ENCODE results near the gene SEL1L.
"Not testable (repeated sequence)": the region's sequence is repeated elsewhere in the genome, so short reads cannot be mapped to it uniquely, and the experiment has no call there.

The SEL1L gene

DNA sequence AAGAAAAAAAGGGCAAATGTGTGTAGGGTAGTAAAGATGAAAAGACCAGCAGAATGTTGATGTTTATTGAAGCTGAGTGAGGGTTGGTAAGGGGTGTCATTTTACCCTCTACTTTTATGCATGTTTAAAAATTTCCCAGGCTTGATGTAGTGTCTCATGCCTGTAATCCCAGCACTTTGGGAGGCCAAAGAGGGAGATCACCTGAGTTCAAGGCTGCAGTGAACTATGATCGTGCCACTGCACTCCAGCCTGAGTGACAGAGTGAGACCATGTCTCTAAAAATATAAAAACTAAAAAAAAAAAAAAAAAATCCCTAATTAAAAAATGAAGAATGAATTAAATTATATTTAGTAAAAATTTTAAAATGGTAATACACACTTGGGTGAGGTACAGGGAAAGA, 8.5 kb downstream of the SEL1L start:
- DNase-seq (ENCODE audit: low spot score): no peak

DNA sequence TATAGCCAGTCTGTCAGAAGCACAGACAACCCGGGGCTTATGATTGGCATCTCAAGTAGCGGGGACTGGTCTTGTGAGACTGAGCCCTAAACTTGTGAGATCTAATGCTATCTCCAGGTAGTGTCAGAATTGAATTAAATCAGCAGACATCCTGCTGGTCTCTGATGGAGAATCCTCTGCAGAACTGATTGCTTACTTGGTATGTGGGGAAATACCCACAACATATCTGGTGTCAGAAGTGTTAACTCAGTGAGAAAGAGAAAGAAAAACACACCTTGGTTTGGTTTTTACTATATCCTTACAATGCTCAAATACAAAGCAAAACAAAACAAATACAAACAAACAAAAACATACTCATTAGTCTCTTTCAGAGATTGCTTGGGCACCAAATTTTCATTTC, 10.0 kb downstream of the SEL1L start:
- no peak for DNase-seq (ENCODE audit: low spot score)

DNA sequence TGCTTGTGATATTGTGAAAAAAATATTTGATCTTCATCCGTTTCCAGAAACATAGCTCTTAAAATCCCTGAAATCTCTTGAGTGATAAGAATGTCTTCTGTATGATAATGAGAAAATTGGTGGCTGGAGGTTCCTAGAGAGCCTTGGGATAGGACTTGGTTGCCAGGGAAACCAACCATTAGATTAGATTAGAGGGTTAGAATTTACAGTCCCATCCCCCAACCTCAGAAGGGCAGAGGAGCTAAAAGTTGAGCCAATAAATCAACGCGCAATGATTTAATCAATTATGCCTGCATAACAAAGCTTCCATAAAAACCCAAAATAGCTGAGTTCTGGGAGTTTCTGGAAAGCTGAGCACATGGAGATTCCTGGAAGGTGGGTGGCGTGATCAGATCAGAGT, 10.6 kb downstream of the SEL1L start:
- DNase-seq (ENCODE audit: low spot score): no peak

DNA sequence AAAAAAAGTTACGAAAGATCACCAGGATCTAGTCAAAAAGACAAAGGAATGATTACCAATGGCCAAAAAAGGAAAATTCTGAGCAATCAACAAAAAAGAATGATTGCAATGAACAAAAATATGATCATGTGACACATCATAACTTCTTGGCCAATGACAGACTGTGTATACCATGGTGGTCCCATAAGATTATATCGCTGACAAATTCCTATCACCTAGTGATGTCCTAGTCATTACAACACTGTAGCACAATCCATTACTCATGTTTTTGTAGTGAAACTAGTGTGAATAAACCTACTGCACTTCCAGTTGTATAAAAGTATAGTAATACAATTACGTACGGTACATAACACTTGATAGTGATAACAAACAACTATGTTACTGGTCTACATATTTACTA, 12.3 kb downstream of the SEL1L start:
- no peak for DNase-seq (ENCODE audit: low spot score)

DNA sequence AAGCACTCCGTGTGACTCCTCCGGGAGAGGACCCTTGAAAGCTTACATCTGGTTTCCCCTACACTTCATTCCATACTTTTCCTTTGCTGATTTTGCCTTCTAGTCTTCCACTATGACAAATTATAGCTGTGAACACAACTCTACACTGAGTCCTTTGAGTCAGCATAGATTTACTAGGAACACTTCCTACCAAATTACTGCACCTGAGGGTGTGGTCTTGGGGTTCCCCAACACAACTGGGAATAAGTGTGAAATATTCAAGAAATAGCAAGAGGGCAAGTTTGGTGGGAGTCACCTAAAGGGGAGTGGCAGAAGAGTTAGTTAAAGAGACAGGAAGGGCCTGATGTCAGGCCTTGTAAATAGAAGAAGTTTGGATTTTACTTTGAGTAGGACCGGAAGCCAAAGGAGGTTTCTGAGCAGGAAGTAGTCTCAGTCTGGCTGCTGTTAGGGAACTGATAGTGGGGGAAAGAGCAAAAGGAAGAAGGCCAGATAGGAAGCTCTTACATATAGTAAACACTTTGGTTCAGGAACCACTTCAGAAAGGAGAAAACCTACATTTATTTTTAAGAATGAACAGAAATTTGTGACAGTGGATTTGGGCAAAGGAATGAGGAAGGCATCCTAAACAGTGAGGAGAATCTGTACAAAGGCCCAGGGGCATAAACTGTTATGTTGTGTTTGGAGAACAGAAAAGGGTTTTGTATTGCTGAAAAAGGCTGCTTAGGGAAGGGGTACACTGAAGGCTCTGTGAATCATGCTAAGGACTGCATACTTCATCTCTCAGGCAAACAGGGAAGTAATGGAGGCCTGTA, 14.2 kb downstream of the SEL1L start:
- DNase-seq (ENCODE audit: low spot score): peak; percentile 8

DNA sequence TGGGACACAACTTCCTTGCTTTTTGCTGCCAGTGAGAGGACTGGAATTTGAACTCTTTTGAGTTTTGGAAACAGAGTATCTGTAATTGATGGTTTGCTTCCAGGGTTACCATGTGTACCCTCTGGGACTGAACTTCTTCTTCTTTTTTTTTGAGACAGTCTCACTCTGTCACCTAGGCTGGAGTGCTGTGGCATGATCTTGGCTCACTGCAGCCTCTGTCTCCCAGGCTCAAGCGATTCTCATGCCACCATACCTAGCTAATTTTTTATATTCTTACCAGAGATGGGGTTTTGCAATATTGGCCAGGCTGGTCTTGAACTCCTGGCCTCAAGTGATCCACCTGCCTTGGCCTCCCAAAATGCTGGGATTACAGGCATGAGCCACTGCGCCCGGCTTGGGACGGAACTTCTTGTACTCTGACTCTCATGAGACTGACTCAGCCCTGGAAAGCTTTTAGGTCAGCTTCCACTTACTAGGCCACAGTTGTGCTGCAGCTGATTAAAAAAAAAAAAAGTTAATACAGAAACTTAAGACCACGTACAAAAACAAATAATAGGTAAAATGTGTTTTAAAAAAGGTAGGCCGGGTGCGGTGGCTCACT, 15.8 kb downstream of the SEL1L start:
- no peak for DNase-seq (ENCODE audit: low spot score)

DNA sequence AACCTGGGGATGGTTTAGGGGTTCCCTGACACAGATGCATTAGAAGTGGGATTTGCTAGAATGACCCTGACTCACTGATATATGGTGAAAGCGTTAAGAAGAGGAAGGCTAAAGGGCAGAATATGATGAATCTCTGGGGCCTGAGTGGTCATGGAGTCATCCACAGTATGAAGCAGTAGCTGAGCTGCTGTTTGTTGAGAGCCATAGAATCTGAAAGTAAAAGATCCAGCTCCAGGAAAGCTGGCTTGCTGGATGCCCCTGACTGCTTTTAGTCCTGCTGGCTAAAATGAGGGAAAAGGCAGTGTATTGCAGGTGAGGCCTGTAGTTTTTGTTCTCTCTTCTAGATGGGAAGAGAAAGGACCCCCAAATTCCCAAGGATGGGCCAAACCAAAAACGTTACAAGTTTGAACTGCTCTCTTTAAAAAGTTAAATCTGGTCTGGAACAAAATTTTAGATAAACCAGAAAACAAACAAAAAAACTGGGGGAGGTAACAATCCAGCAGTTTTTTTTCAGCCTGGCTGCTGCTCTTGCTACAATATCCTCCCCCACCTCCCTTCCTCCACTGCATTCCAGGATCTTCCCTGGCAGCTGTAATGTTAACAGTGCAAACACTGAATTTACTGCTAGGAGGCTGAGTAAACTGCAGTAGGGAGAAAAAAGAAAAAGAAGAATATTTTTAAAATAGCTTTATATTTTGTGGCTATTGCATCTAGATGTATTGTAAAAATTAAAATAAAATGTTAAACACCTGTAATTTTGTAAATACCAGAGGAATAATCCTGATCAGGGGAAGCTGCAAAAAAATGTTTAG, 16.5 kb downstream of the SEL1L start:
- DNase-seq (ENCODE audit: low spot score): no peak

DNA sequence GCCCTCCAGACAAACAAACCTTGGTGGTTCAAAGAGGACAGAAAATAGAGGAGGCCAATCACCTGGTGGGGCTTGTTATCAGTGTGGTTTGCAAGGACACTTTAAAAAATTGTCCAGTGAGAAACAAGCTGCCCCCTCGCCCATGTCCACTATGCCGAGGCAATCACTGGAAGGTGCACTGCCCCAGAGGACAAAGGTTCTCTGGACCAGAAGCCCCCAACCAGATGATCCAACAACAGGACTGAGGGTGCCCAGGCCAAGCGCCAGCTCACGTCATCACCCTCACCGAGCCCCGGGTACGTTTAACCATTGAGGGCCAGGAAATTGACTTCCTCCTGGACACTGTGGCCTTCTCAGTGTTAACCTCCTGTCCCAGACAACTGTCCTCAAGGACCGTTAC, 17.7 kb downstream of the SEL1L start:
- not testable (repeated sequence) for DNase-seq (ENCODE audit: low spot score)

DNA sequence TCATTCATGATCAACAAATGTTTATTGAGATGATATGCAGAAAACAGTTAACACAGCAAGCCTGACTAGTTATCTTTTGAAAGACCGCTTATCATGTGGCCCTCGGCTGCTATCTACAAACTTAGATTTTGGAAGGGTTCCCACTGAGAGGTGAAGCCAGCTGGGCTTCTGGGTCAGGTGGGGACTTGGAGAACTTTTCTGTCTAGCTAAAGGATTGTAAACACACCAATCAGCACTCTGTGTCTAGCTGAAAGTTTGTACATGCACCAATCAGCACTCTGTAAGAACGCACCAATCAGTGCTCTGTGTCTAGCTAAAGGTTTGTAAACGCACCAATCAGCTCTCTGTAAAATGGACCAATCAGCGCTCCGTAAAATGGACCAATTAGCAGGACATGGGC, 20.8 kb downstream of the SEL1L start:
- not testable (repeated sequence) for DNase-seq (ENCODE audit: low spot score)

DNA sequence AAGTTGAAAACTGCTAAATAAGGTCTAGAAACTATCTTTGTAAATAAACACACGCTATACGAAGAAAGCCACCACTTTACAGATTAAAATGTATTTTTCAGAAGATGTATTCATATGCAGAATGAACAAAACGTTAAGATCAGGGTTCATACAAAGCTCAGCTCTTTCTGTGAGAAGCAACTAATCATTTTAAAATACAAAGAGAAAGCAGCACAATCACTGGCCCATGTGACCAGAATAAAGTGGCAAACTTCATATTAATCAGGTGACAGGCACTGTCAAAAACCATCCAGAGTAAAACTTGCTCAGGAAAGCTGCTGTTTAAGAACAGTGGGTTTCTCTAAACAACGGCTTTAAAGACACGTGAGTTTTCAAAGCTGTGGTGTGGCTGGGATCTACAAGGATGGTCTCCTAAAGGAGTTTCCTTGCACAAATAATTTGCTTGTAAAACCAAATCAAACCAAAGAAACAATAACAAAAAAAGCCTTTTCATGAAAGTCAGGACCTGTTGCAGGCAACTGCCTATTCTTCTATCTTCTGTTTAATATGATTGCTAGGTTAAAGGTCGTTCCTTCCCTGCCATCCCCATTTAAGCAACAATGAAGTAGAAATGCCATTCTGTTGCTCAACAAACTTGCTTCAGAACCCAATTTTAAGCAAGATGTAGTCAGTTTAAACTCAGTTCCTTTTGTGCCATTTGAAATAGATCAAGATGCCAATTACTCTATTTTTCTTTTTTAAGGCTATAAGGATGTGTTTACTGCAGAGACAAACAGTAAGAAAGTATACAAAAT, 22.3 kb downstream of the SEL1L start:
- DNase-seq (ENCODE audit: low spot score): no peak

DNA sequence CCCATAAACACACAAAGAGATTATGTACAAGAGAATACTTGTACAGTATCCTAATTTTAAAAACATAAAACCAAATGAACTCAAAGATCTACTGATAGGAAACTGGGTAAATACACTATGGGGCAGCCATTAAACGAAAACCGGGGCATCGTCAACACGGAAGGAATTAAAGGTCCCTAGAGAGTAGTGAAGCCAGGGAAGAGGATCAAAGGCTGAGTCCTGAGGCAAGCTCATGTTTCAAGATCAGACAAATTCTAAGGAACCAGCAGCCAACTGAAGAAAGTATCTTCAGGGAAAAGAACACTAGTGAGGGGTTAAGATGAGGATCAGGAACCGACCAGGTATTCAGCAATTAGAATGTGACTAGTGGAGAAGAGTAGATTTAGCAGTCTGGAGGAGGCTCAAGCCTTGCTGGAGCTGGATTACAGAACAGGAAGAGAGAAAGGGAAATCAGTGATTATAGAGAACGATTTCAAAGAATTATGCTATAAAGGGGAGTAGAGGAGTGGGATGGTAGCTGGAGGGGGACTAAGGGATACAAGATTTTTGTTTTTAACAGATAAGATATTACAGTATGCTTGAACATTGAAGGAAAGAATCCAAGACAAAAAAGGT, 23.7 kb downstream of the SEL1L start:
- DNase-seq (ENCODE audit: low spot score): no peak

DNA sequence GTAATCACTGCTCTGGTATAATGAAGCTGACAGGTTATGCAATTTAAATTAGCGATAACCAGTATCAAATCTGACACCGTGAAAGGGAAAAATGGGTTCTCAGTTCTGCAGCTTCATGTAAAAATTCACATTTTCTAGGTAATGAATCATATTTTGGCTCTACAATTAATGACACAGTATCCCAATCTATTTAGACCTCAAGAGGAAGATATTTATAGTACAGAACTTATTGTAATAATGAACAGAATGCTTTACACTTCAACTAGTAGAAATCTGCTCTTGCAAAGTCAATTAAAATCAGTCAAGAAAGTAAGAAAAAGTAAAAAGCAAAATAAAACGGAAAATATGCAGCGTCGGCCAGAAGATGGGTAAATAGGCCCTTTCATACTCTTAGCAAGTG, 24.3 kb downstream of the SEL1L start:
- DNase-seq (ENCODE audit: low spot score): no peak

DNA sequence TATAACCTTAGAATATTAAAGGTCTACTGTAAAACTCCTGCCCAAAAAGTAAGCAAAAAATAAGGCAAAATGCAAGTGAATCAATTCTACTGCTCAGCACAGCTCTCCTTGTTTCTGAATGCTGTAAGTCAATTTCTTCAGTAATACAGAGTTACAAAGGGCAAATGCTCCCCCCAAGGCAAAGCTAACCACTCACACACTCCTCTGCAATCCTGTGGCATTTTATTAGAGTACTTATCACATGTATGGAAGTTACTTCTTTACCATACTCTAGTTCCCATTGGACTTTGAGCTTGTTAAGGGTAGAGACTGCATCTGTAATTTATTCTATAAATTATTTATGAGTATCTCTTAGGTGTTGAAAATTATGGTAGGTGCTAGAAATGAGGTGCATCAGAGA, 27.2 kb downstream of the SEL1L start:
- DNase-seq (ENCODE audit: low spot score): no peak

DNA sequence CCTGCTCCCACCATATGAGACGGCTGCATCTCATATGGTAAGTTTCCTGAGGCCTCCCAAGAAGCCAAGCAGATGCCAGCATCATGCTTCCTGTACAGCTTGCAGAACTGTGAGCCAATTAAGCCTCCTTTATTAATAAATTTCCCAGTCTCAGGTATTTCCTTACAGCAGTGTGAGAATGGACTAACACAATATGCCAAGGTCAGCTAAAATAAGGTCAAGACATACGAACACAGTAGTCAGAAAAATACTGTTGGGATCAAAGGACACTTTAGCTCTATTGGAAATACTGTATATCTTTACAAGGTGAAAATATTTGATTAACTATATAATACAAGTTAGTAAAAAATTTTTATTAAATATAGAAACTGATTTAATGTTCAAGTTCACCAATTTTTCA, 28.8 kb downstream of the SEL1L start:
- DNase-seq (ENCODE audit: low spot score): no peak

DNA sequence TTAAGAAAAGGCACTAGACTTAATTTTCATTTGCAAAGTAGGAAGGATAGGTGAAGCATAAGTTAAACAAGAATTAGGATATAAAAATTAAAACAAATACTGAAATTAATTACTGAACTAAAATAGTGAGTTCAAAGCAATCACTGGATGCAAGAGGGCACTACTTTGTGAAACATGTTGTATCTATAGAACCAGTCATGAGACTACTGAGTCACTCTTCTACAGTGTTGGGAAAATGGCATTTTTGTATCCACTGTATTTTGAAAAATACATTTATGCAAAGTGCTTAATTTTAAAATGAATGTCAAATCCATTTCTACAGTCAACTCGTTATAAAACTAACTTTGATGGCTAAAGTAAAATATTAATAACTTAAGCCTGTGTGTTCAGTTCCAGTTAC, 47.9 kb downstream of the SEL1L start:
- no peak for DNase-seq (ENCODE audit: low spot score)

DNA sequence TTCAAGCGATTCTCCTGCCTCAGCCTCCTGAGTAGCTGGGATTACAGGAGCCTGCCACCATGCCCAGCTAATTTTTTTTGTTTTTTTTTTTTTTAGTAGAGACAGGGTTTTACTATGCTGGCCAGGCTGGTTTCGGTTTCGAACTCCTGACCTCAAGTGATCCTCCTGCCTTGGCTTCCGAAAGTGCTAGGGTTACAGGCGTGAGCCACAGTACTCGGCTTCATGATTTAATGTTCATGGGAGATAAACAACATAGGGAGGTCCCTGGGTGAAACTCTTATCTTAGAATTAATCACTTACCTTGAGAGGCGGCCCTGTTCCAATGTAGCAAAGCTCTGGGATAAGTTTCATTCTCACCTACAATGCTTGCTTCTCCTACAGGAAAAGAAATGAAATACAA, 48.3 kb downstream of the SEL1L start:
- DNase-seq (ENCODE audit: low spot score): peak; percentile 29

DNA sequence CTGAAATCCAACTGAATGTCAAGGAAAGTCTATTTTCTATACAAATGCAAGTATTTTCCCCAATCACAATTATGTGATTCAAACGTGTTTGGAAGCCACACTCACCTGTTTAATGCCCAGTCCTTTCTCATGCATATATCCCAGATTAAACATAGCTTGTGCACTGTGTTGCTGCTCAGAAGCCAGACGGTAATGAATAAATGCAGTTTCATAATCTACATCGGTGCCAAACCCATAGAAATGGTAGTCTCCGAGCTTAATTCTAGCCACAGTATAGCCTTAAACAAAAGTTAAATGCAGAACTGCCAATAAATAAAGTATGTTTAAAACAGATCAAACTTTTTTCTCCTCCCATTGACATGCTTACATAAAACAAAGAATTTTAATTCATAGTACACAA, 49.5 kb downstream of the SEL1L start:
- no peak for DNase-seq (ENCODE audit: low spot score)

DNA sequence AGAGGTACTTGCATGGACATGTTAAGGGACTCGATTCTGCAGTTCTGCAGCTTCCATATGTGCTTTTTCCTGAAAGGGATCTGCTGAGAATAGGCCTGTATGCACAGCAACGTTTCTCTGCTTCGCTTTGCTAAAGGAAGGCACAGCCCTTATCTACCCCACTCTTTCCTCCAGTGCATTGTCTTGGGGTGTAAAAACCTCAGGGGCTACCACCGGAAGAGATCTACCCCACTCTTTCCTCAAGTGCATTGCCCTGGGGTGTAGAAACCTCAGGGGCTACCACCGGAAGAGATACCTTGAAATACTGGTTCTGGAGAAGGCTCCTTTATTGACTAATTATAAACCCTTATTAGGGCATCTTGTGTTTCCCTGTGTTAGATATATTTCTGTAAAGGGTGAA, 52.9 kb downstream of the SEL1L start:
- no peak for DNase-seq (ENCODE audit: low spot score)

DNA sequence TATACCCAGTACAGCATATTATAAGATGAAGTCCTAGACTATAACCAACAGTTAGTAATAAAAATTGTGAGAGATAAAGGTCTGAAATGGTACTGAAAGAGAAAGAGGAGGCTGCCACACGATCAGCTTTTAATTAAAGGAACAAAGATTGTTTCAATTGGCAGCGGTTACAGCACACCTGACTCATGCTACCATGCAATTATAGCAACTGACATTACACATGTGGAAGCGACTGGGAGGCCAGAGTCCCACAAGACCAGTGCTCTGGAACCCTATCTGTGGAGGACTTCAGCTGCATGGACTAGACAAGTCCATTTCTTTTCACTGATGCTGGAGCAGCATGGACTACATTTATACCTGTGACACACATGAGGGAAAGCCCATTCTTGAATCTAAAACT, 55.2 kb downstream of the SEL1L start:
- DNase-seq (ENCODE audit: low spot score): no peak

DNA sequence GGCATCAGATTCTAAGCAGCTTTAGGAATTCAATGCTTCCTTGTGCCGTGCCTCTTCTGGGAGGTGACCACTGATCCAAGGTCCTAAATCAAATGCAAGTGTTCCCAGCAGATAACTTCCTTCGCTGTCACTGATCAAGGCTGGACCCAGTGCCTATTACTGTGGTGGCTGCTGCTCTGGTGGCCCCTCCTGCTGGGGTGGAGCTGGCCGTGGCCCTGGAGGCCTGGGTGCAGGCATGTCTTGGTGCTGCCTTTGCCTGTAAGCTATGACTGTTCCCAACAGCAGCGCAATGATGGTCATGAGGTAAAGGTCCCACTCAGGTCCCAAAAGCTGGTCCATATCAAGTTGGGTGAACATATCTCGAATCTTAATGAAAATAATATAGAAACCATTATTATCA, 56.8 kb downstream of the SEL1L start:
- no peak for DNase-seq (ENCODE audit: low spot score)

DNA sequence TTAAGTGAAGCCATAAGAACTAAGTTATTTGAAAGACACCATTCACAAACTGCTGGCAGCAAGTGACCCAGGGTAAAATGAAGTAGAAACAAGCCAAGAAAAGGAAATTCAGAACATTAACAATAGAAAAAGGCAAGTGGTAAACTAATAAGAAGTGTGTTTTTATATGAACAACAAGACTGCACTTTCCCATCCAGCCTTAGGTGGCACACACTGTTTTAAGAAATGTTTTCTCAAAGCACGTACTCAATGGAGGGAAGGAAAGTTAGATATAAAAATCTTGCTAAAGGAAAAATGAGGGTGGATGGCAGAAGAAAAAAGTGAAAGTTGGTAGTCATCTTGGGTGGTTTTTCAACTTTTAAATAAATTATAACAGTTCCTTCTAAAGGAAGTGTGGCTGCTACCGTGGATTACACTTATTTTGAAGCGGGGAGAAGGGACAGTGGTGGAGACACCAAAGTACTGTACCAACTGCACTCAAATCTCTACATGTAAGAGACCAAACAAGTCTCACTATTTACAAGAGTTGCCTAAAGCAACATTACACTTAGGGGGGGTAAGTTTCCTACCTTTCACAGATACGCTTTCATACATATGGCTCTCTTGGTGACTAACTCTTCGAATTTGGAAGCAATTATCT, 58.8 kb downstream of the SEL1L start:
- no peak for DNase-seq (ENCODE audit: low spot score)

DNA sequence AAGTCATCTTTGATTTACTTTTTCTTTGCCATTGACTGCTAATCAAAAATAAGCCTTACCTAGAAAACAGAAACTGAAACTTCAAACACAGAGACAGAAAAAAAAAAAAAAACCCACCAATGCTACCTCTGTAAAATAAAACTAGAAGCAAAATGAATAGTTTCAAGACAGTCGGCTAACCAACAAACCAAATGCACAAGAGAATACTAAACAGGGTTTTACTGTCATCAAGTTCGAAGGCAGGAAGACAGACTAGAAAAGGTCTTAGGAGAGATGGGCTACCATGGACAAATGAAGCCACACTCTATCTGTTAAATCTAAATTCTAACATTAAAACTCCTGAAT, 59.5 kb downstream of the SEL1L start:
- peak; percentile 17 for DNase-seq (ENCODE audit: low spot score)
